ENCODE measurements around the gene OR14J1. TPM values are rescaled to one million over a fixed set of nuclear protein-coding genes. Genes with fewer than 3 reads are reported as not detected.

The OR14J1 gene
- not detected for total RNA-seq

GRCh38 chr6:29301316-29301715 is at the start of gene OR14J1:
Gene OR14J1, plus strand, starts transcription at chr6:29301701. Its CDS starts 4,989 bp downstream, at chr6:29306690.
- H3K4me1 ChIP-seq, result no peaks in the 10 kb centered on the region
- TF ChIP-seq EP300 (IDR thresholded peaks at IDR 0.05; ENCODE audit: low read depth) (no peak), POLR2A (IDR thresholded peaks at IDR 0.05) (no peak), POLR2AphosphoS5 (IDR thresholded peaks at IDR 0.05) (no peak)
- TF ChIP-seq, protein P1, sequence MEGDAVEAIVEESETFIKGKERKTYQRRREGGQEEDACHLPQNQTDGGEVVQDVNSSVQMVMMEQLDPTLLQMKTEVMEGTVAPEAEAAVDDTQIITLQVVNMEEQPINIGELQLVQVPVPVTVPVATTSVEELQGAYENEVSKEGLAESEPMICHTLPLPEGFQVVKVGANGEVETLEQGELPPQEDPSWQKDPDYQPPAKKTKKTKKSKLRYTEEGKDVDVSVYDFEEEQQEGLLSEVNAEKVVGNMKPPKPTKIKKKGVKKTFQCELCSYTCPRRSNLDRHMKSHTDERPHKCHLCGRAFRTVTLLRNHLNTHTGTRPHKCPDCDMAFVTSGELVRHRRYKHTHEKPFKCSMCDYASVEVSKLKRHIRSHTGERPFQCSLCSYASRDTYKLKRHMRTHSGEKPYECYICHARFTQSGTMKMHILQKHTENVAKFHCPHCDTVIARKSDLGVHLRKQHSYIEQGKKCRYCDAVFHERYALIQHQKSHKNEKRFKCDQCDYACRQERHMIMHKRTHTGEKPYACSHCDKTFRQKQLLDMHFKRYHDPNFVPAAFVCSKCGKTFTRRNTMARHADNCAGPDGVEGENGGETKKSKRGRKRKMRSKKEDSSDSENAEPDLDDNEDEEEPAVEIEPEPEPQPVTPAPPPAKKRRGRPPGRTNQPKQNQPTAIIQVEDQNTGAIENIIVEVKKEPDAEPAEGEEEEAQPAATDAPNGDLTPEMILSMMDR (IDR thresholded peaks at IDR 0.05), result no peak
- H3K27ac ChIP-seq, result no peak within 1 kb of the TSS
- in situ Hi-C loops (cut with MboI; ENCODE audit: low pct_ligation_motif_present in 1 of 4, low pct_unique_long_range_greater_than_20kb in 1 of 4, low sequenced_read_pairs in 3 of 4), result no loop called here
- no peaks in the 10 kb centered on the region for H3K36me3 ChIP-seq
- H3K4me3 ChIP-seq, result no peak within 1 kb of the TSS
- no peaks in the 10 kb centered on the region for H3K9me3 ChIP-seq
- WGBS, 2 donors (ENCODE audit: low coverage in 1 of 2), result 51 to 56% methylated on average over 3 of the region's 3 CpGs
- H3K27me3 ChIP-seq, result no peaks in the 10 kb centered on the region
- intact Hi-C loops (cut with DNase I; ENCODE audit: low total_unique reads), result no loop called here
- DNase-seq, result no peak

DNA sequence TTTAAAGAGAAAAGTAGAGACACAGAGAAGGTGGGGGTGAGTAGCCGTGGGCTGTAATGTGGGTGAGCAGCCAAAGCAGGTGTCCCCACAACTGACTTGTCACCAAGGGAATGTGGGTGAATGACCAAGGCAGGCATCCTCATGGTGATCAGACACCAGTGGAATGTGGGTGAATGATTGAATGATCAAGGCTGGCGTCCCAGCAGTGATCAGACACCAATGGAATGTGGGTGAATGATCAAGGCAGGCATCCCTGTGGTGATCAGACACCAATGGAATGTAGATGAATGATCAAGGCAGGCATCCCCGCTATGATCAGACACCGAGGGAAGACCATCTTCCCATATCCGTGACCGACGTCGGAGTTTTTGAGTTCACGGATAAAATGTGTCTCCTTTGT is 49.8 kb upstream of the OR14J1 start:
- no peaks in the 10 kb centered on the region for H3K4me1 ChIP-seq
- WGBS, 2 donors (ENCODE audit: low coverage in 1 of 2), result 80 to 88% methylated on average over 3 to 9 of the region's 9 CpGs
- H3K27ac ChIP-seq, result no peak overlapping the region
- no peak overlapping the region for H3K4me3 ChIP-seq
- no peaks in the 10 kb centered on the region for H3K36me3 ChIP-seq
- in situ Hi-C loops (cut with MboI; ENCODE audit: low pct_ligation_motif_present in 1 of 4, low pct_unique_long_range_greater_than_20kb in 1 of 4, low sequenced_read_pairs in 3 of 4) (no loop called here), intact Hi-C loops (cut with DNase I; ENCODE audit: low total_unique reads) (no loop called here)
- no peak for DNase-seq
- TF ChIP-seq POLR2A (IDR thresholded peaks at IDR 0.05) (no peak), EP300 (IDR thresholded peaks at IDR 0.05; ENCODE audit: low read depth) (no peak), POLR2AphosphoS5 (IDR thresholded peaks at IDR 0.05) (no peak)
- TF ChIP-seq, protein P1 (IDR thresholded peaks at IDR 0.05), result no peak
- H3K27me3 ChIP-seq, result no peaks in the 10 kb centered on the region
- no peaks in the 10 kb centered on the region for H3K9me3 ChIP-seq

DNA sequence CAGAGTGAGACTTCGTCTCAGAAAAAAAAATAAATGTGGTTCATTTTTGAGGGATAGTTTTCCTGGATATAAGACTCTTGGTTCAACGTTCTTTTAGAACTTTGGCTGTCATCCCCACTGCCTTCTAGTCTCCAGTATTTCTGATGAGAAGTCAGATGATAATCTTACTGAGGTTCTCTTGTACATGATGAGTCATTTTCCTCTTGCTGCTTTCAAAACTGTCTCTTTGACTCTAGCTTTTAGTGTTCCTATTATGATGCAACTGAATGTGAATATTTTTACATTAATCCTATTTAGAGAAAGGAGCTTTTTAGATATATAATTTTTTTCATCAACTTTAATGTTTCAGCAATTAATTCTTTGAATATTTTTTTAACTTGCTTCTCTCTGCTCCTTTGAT is 46.0 kb upstream of the OR14J1 start:
- in situ Hi-C loops (cut with MboI; ENCODE audit: low pct_ligation_motif_present in 1 of 4, low pct_unique_long_range_greater_than_20kb in 1 of 4, low sequenced_read_pairs in 3 of 4) (no loop called here), intact Hi-C loops (cut with DNase I; ENCODE audit: low total_unique reads) (no loop called here)
- TF ChIP-seq EP300 (IDR thresholded peaks at IDR 0.05; ENCODE audit: low read depth) (no peak), POLR2AphosphoS5 (IDR thresholded peaks at IDR 0.05) (no peak)

GRCh38 chr6:29259721-29260120 is 41.8 kb upstream of the OR14J1 start:
- Histone ChIP-seq H3K4me1 (no peaks in the 10 kb centered on the region), H3K27me3 (no peaks in the 10 kb centered on the region), H3K4me3 (no peak overlapping the region), H3K27ac (no peak overlapping the region), H3K9me3 (no peaks in the 10 kb centered on the region), H3K36me3 (no peaks in the 10 kb centered on the region)
- no peak for DNase-seq
- in situ Hi-C loops (cut with MboI; ENCODE audit: low pct_ligation_motif_present in 1 of 4, low pct_unique_long_range_greater_than_20kb in 1 of 4, low sequenced_read_pairs in 3 of 4) (no loop called here), intact Hi-C loops (cut with DNase I; ENCODE audit: low total_unique reads) (no loop called here)
- 27 to 47% methylated on average over 2 of the region's 2 CpGs for WGBS, 2 donors (ENCODE audit: low coverage in 1 of 2)
- TF ChIP-seq EP300 (IDR thresholded peaks at IDR 0.05; ENCODE audit: low read depth) (no peak), POLR2AphosphoS5 (IDR thresholded peaks at IDR 0.05) (no peak), POLR2A (IDR thresholded peaks at IDR 0.05) (no peak)
- TF ChIP-seq, protein P1 (IDR thresholded peaks at IDR 0.05), result no peak

More for the DNA sequence above, 46.0 kb upstream of the OR14J1 start:
- Histone ChIP-seq H3K9me3 (no peaks in the 10 kb centered on the region), H3K4me3 (no peak overlapping the region), H3K27me3 (no peaks in the 10 kb centered on the region), H3K36me3 (no peaks in the 10 kb centered on the region), H3K4me1 (no peaks in the 10 kb centered on the region), H3K27ac (no peak overlapping the region)
- no peak for DNase-seq
- WGBS, 2 donors (ENCODE audit: low coverage in 1 of 2), result 74 to 81% methylated on average over 2 of the region's 2 CpGs

DNA sequence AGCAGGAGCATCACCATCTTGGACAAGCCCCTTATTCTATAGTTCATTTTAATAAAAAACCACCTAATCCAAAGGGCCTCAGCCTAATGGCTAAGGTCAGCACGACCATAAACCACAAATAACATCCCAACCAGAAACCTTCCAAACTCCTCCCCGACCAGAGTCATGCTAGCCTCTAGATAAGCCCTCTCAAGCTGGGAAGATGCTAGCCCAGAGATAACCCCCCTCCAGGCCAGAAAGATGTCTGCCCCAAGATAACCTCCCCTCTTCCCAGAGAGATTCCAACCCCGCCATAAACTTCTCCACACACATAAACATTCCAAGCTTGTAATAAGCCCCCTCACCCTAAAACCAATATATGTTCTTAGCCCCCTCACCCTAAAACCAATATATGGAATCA is 38.5 kb upstream of the OR14J1 start:
- no peak overlapping the region for H3K27ac ChIP-seq
- H3K4me3 ChIP-seq, result no peak overlapping the region
- intact Hi-C loops (cut with DNase I; ENCODE audit: low total_unique reads), result no loop called here
- H3K9me3 ChIP-seq, result no peaks in the 10 kb centered on the region
- in situ Hi-C loops (cut with MboI; ENCODE audit: low pct_ligation_motif_present in 1 of 4, low pct_unique_long_range_greater_than_20kb in 1 of 4, low sequenced_read_pairs in 3 of 4), result no loop called here
- H3K36me3 ChIP-seq, result no peaks in the 10 kb centered on the region
- H3K27me3 ChIP-seq, result no peaks in the 10 kb centered on the region
- no peak for DNase-seq
- no peak for TF ChIP-seq EP300 (IDR thresholded peaks at IDR 0.05; ENCODE audit: low read depth)
- TF ChIP-seq POLR2AphosphoS5 (IDR thresholded peaks at IDR 0.05), result no peak
- TF ChIP-seq, protein P1 (IDR thresholded peaks at IDR 0.05), result no peak
- no peak for TF ChIP-seq POLR2A (IDR thresholded peaks at IDR 0.05)
- 40 to 52% methylated on average over 1 to 3 of the region's 3 CpGs for WGBS, 2 donors (ENCODE audit: low coverage in 1 of 2)
- no peaks in the 10 kb centered on the region for H3K4me1 ChIP-seq

All from transverse colon (tissue), 4 donors.